Adrenal gland (tissue), 12 donors: ENCODE results near the gene SLC7A1. TPM values are rescaled to one million over a fixed set of nuclear protein-coding genes. Genes with fewer than 3 reads are reported as not detected.

ENCODE experiments used
- DNase-seq, 7 donors: peaks; one replicate each; pipeline ENCODE4 v3.0.0-alpha.2; 2019 to 2020
- H3K27ac ChIP-seq, 5 donors: fragments of 200-600 bp; sonication (generic) in 4 of 5; 1 replicate in 3 of 5; 2 replicates in 2 of 5; pipeline versions ENCODE4 v1.5.1 to v1.8.0; 2016 to 2020; ENCODE audit warnings: mild to moderate bottlenecking in 1 of 5
- H3K27me3 ChIP-seq: fragments of 200-600 bp; 2 replicates; pipeline ENCODE4 v1.8.0; 2021
- H3K36me3 ChIP-seq, 2 donors: fragments of 200-600 bp; replicated peaks in 1 of 2; 1 replicate in 1 of 2; 2 replicates in 1 of 2; pipeline versions ENCODE4 v1.5.1 to v1.8.0; 2018 to 2022
- H3K4me1 ChIP-seq, 2 donors: fragments of 200-600 bp; replicated peaks in 1 of 2; 1 replicate in 1 of 2; 2 replicates in 1 of 2; pipeline versions ENCODE4 v1.5.1 to v1.8.0; 2018 to 2021
- H3K4me3 ChIP-seq, 4 donors: fragments of 200-600 bp; sonication (generic) in 3 of 4; one replicate each; pipeline ENCODE4 v1.5.1; 2016 to 2018
- H3K9me3 ChIP-seq, 3 donors: fragments of 200-600 bp; sonication (generic) in 1 of 3; replicated peaks in 1 of 3; 1 replicate in 2 of 3; 2 replicates in 1 of 3; pipeline versions ENCODE4 v1.5.1 to v1.8.0; 2016 to 2021
- POLR2A ChIP-seq, 2 donors: fragments of 450-650 bp; IDR thresholded peaks; one replicate each; pipeline ENCODE4 v1.6.1; 2017; ENCODE audit warnings: antibody characterized with exemption in 2 of 2, mild to moderate bottlenecking in 2 of 2, moderate library complexity in 1 of 2
- WGBS, 4 donors: extraction: QIAGEN DNeasy Blood & Tissue Kit in 2 of 4; methylation state at CpG; one replicate each; pipeline versions ENCODE4 v1.1.5 to v1.1.7; 2013 to 2017; 5-methylcytosine and 5-hydroxymethylcytosine counted together
- intact Hi-C, 2 donors: fragments of 100-400 bp; cut with DNase I; formaldehyde crosslinking; loops; one replicate each; pipeline versions ENCODE4 v1.14.1 to v1.15.0; 2022 to 2023
- polyA plus RNA-seq, 3 donors: library from polyadenylated mRNA; stranded (reverse); fragments of 200-250 nt in 2 of 3; fragments of 350-450 nt in 1 of 3; fragmentation: Illumina TruSeq in 1 of 3; extraction: RNeasy Lipid Tissue Mini Kit (QIAGEN cat#74804) in 1 of 3; gene quantifications; one replicate each; pipeline ENCODE4 v1.2.3, GENCODE V29; 2013 to 2014
- total RNA-seq, 9 donors: library from RNA; depleted of rRNA in 4 of 9; stranded (reverse); fragments of >200 nt in 4 of 9; fragments of 120-200 nt in 1 of 9; fragmentation: NEBNext Ultra II Directional in 1 of 9; extraction: Animal tissue kit (Norgen Biotek cat#: 25700) in 1 of 9; gene quantifications; one replicate each; pipeline versions ENCODE4 v1.1.0 to v1.2.4, GENCODE V29; 2013 to 2023
- TF ChIP-seq, protein P1 (sequence below), 6 experiments: fragments of 450-650 bp in 4 of 6; fragments of 200-600 bp in 2 of 6; sonication (generic) in 1 of 6; IDR thresholded peaks; 1 replicate in 5 of 6; 2 replicates in 1 of 6; pipeline versions ENCODE4 v1.5.1 to v1.8.0; 2016 to 2021; ENCODE audit warnings: antibody characterized with exemption in 6 of 6, mild to moderate bottlenecking in 2 of 6, moderate library complexity in 1 of 6
- donor health status: healthy with polysubstance abuse.
- donor health status: Bipolar disorder and iron deficiency.
- donor health status: DM: yes; HTN: yes; CAD: no.
- donor health status: DM: no; HTN: no; CAD: no.
- donor health status: DM: no; HTN: no; CAD: no.
- donor health status: DM: yes; HTN: yes; CAD: no.

The SLC7A1 gene
- total and polyA plus RNA-seq, 12 donors: 2.2 to 87.6 (median 6.2) TPM

DNA sequence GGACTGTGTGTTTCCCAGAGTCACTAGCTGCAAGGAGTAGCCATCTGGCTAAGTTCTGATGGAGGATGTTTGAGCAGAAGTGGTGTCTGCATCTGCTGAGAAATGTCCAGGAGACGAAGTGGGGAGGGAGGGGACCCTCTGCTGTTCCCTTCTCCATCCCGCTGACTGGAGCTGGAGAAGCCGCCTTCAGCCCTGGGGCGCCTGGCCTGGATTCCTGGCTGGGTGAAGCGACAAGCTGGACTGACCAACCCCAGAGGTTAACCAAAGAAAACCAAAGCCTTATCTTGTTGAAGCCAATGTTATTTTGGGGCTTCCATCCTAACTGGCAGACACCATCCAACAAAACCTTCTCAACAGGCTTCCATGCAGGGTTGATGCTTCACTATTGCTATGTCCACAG is 67.6 kb downstream of the SLC7A1 start:
- Histone ChIP-seq H3K4me3 (no peak overlapping the region), H3K27ac (no peak overlapping the region), H3K9me3 (no peaks in the 10 kb centered on the region), H3K36me3 (peaks cover 0 to 4% of the 10 kb centered on the region in 2 donors), H3K4me1 (no peaks in the 10 kb centered on the region), H3K27me3 (no peaks in the 10 kb centered on the region)
- TF ChIP-seq, protein P1, sequence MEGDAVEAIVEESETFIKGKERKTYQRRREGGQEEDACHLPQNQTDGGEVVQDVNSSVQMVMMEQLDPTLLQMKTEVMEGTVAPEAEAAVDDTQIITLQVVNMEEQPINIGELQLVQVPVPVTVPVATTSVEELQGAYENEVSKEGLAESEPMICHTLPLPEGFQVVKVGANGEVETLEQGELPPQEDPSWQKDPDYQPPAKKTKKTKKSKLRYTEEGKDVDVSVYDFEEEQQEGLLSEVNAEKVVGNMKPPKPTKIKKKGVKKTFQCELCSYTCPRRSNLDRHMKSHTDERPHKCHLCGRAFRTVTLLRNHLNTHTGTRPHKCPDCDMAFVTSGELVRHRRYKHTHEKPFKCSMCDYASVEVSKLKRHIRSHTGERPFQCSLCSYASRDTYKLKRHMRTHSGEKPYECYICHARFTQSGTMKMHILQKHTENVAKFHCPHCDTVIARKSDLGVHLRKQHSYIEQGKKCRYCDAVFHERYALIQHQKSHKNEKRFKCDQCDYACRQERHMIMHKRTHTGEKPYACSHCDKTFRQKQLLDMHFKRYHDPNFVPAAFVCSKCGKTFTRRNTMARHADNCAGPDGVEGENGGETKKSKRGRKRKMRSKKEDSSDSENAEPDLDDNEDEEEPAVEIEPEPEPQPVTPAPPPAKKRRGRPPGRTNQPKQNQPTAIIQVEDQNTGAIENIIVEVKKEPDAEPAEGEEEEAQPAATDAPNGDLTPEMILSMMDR (IDR thresholded peaks at IDR 0.05): no peak
- TF ChIP-seq POLR2A (IDR thresholded peaks at IDR 0.05): no peak
- DNase-seq: no peak
- intact Hi-C loops: no loop called here
- 86 to 98% (median 95%) methylated on average over 1 to 5 of the region's 5 CpGs for WGBS, 4 donors

DNA sequence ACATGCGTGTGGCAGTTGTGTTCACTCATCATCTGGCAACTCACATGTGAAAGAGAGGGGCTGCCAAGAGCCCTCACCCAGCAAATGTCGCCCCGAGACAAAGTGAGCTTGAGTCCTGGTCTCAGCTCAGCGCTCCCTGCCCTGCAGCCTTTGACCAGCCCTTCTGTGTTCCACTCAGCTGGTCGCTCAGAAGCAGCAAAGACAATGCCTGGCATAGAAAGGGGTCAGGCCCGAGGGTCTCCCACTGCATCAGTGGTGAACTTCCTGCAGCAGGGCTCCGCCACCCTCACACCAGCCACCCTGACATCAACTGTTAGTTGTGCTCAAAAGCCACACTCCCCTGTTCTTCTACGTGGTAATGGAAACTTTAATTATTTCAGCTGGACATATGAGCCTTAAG is 68.0 kb downstream of the SLC7A1 start:
- H3K4me3 ChIP-seq: no peak overlapping the region
- no peaks in the 10 kb centered on the region for H3K27me3 ChIP-seq
- TF ChIP-seq, protein P1 (IDR thresholded peaks at IDR 0.05): no peak
- TF ChIP-seq POLR2A (IDR thresholded peaks at IDR 0.05): no peak
- 93 to 98% (median 96%) methylated on average over 4 to 8 of the region's 8 CpGs for WGBS, 4 donors
- no peak overlapping the region for H3K27ac ChIP-seq
- peaks cover 0 to under 1% of the 10 kb centered on the region in 2 donors for H3K36me3 ChIP-seq
- H3K4me1 ChIP-seq: no peaks in the 10 kb centered on the region
- no peak for DNase-seq
- H3K9me3 ChIP-seq: no peaks in the 10 kb centered on the region
- intact Hi-C loops: no loop called here

- intact Hi-C loops: no loop called here
- no peak for TF ChIP-seq POLR2A (IDR thresholded peaks at IDR 0.05)
- TF ChIP-seq, protein P1 (IDR thresholded peaks at IDR 0.05): no peak
- Histone ChIP-seq H3K4me1 (no peaks in the 10 kb centered on the region), H3K27ac (no peak overlapping the region), H3K4me3 (no peak overlapping the region), H3K27me3 (no peaks in the 10 kb centered on the region), H3K9me3 (no peaks in the 10 kb centered on the region), H3K36me3 (no peaks in the 10 kb centered on the region)
- DNase-seq: no peak
- WGBS, 4 donors: 95 to 96% (median 96%) methylated on average over 8 to 14 of the region's 14 CpGs
Measured at GRCh38 chr13:29526741-29527140, 68.7 kb downstream of the SLC7A1 start.

DNA sequence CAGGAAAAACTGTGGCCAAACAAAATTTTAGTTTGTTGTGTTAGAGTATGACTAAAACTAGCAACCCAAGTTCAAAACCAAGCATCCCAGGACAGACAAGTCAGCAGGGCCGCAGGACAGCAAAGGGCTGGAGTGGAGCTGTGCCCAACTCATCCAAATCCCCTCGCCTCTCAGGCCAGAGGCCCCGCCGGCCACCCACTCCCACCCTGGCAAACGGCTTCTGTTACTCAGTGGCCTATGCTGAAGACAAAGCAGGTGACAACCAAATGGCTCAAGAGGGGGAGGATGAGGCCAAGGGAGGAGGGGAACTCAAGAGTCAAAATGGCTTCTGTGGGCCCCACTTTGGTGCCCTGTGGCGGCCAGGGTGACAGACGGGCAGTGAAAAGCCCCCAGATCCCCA is 69.7 kb downstream of the SLC7A1 start:
- Histone ChIP-seq H3K4me1 (no peaks in the 10 kb centered on the region), H3K27ac (no peak overlapping the region), H3K4me3 (no peak overlapping the region), H3K9me3 (no peaks in the 10 kb centered on the region), H3K36me3 (no peaks in the 10 kb centered on the region), H3K27me3 (no peaks in the 10 kb centered on the region)
- WGBS, 4 donors: 95 to 98% (median 96%) methylated on average over 3 to 7 of the region's 7 CpGs
- DNase-seq: no peak
- no peak for TF ChIP-seq POLR2A (IDR thresholded peaks at IDR 0.05)
- TF ChIP-seq, protein P1 (IDR thresholded peaks at IDR 0.05): no peak
- intact Hi-C loops: no loop called here
